T-helper 1 cell treated with Interleukin-12 subunit alpha and Interleukin-12 subunit beta and Interleukin-4 antibody, amounts not matched to agents 30 μg/mL and 1 μg/mL, for 36 hours (primary cell): Measurements from ENCODE around the gene MCM6.
A peak's percentile ranks its signal among the peaks of the same experiment; 100 is the strongest.

ENCODE experiments used
- H3K27ac Mint-ChIP-seq: one replicate; pipeline ENCODE4 v1.8.0; 2021; ENCODE audit warnings: mild to moderate bottlenecking, mixed read lengths
- H3K27me3 Mint-ChIP-seq: one replicate; pipeline ENCODE4 v1.8.0; 2021; ENCODE audit warnings: low read depth, mixed read lengths
- H3K36me3 Mint-ChIP-seq: one replicate; pipeline ENCODE4 v1.8.0; 2021; ENCODE audit warnings: low read depth, mixed read lengths
- H3K4me1 Mint-ChIP-seq: one replicate; pipeline ENCODE4 v1.8.0; 2021; ENCODE audit warnings: low read depth, mixed read lengths
- H3K4me3 Mint-ChIP-seq: one replicate; pipeline ENCODE4 v1.8.0; 2021; ENCODE audit warnings: mild to moderate bottlenecking, moderate library complexity, mixed read lengths
- H3K9me3 Mint-ChIP-seq: one replicate; pipeline ENCODE4 v1.8.0; 2021; ENCODE audit warnings: mixed read lengths

MCM6 gene

DNA sequence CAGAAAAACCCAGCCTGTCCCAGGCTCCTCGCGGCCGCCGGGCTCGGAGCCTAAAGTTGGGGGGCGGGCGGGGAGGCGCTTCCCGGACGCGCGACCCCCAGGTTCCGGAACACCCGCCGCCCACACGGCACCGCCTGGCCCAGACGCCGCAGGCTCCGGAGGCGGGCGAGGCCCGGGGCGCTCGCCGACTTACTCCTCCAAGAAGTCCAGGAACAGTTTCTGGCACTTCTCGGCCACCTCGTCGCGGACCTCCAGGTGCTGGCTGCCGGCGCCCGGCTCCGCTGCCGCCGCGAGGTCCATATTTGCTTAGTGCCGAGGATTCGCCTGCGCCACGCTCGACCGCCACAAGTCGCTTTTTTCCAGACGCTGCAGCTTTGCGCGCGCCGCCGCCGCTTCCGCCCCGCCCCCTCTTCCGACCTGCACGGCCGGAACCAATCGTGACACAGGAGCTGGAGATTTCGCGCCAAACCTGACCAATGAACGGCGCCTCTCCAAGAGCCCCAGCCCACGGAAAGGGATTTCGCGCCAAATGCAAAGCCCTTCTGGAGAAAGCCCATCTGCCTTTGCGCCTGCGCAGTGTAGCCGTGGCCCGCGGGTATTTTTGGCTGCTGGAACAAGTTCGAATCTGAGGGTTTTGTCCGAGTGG is at the start of gene MCM6:
Gene MCM6, minus strand, starts transcription at position 378 of the 646 bp plus-strand sequence. Its CDS starts 78 bp downstream, at position 300.
- Mint-ChIP-seq H3K4me1 (peaks cover 30% of the 10 kb centered on the region), H3K27me3 (no peaks in the 10 kb centered on the region), H3K9me3 (no peaks in the 10 kb centered on the region), H3K4me3 (peak within 1 kb of the TSS; percentile 93), H3K27ac (peak within 1 kb of the TSS; percentile 87), H3K36me3 (peaks cover 21% of the 10 kb centered on the region)

DNA sequence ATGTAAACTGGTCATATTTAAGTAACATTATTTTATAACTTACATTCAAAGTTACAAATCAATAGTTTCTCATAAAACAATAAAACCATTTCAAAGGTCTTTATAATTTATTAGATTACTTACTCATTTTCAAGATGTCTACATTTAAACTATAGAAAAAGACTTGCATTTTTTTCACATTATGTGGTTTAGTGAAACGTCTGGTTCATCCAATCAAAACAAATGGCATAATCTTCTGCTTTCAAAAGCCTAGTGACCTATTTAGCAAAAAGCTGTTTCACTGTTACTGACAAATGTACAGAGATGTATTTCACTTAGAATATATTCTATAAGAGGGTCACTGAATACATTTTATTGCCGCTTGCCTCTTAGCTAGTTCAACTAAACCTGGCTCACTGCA is 49.3 kb upstream of the MCM6 start:
- Mint-ChIP-seq H3K4me3 (no peak overlapping the region), H3K9me3 (no peaks in the 10 kb centered on the region), H3K27me3 (no peaks in the 10 kb centered on the region), H3K27ac (no peak overlapping the region), H3K36me3 (peaks cover 41% of the 10 kb centered on the region), H3K4me1 (no peaks in the 10 kb centered on the region)

- no peak overlapping the region for H3K4me3 Mint-ChIP-seq
- H3K27ac Mint-ChIP-seq = no peak overlapping the region
- H3K36me3 Mint-ChIP-seq = peaks cover 18% of the 10 kb centered on the region
- H3K9me3 Mint-ChIP-seq = no peaks in the 10 kb centered on the region
- peaks cover 7% of the 10 kb centered on the region for H3K4me1 Mint-ChIP-seq
- no peaks in the 10 kb centered on the region for H3K27me3 Mint-ChIP-seq
Observed at GRCh38 chr2:135916207-135916606, 40.0 kb upstream of the MCM6 start.

GRCh38 chr2:135914485-135914884 is 38.2 kb upstream of the MCM6 start:
- no peaks in the 10 kb centered on the region for H3K27me3 Mint-ChIP-seq
- H3K36me3 Mint-ChIP-seq = peaks cover 26% of the 10 kb centered on the region
- H3K9me3 Mint-ChIP-seq = no peaks in the 10 kb centered on the region
- H3K4me1 Mint-ChIP-seq = peaks cover 7% of the 10 kb centered on the region
- H3K4me3 Mint-ChIP-seq = no peak overlapping the region
- no peak overlapping the region for H3K27ac Mint-ChIP-seq

- Mint-ChIP-seq H3K4me3 (no peak overlapping the region), H3K36me3 (peaks cover 26% of the 10 kb centered on the region), H3K27me3 (no peaks in the 10 kb centered on the region), H3K4me1 (peaks cover 7% of the 10 kb centered on the region), H3K9me3 (no peaks in the 10 kb centered on the region), H3K27ac (peak overlapping the region; percentile 66)
Observed at GRCh38 chr2:135913727-135914365, 37.6 kb upstream of the MCM6 start.

DNA sequence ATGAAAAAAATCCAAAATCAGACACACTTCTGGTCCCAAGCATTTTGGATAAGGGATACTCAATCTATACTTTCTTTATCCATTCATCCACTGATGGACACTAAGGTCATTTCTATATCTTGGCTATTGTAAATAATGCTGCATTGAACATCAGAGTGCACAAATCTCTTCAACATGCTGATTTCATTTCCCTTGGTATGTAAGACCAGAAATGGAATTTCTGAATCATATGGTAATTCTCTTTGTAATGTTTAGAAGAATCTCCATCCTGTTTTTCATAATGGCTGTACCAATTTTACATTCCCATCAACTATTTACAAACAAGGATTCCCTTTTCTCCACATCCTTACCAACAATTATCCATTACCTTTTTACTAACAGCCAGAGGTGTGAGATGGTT is 33.7 kb upstream of the MCM6 start:
- peaks cover 39% of the 10 kb centered on the region for H3K36me3 Mint-ChIP-seq
- H3K27me3 Mint-ChIP-seq = no peaks in the 10 kb centered on the region
- H3K27ac Mint-ChIP-seq = no peak overlapping the region
- H3K9me3 Mint-ChIP-seq = no peaks in the 10 kb centered on the region
- peaks cover 4% of the 10 kb centered on the region for H3K4me1 Mint-ChIP-seq
- no peak overlapping the region for H3K4me3 Mint-ChIP-seq

DNA sequence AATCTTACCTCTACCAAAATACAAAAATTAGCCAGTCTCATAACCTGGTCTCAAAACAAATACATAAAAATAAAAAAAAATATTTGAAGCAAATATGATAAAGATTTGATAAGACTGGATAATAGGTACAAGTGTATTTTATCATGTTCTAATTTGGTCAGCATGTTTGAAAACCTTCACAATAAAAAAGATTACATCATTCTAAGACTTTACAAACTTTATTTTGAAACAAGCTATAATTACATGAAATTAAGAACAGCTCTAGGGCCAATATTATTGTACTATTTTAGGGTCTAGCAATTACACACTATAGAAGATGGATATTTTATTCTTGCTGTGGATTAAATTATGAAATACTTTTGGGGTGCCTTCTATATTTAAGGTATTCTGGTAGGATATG is 29.4 kb upstream of the MCM6 start:
- H3K4me3 Mint-ChIP-seq = no peak overlapping the region
- no peaks in the 10 kb centered on the region for H3K27me3 Mint-ChIP-seq
- H3K4me1 Mint-ChIP-seq = peaks cover 3% of the 10 kb centered on the region
- no peaks in the 10 kb centered on the region for H3K9me3 Mint-ChIP-seq
- no peak overlapping the region for H3K27ac Mint-ChIP-seq
- H3K36me3 Mint-ChIP-seq = peaks cover 43% of the 10 kb centered on the region

- H3K27me3 Mint-ChIP-seq = no peaks in the 10 kb centered on the region
- H3K27ac Mint-ChIP-seq = no peak overlapping the region
- no peak overlapping the region for H3K4me3 Mint-ChIP-seq
- H3K9me3 Mint-ChIP-seq = no peaks in the 10 kb centered on the region
- peaks cover 3% of the 10 kb centered on the region for H3K4me1 Mint-ChIP-seq
- H3K36me3 Mint-ChIP-seq = peaks cover 32% of the 10 kb centered on the region
Observed at GRCh38 chr2:135904341-135904989, 28.2 kb upstream of the MCM6 start.

DNA sequence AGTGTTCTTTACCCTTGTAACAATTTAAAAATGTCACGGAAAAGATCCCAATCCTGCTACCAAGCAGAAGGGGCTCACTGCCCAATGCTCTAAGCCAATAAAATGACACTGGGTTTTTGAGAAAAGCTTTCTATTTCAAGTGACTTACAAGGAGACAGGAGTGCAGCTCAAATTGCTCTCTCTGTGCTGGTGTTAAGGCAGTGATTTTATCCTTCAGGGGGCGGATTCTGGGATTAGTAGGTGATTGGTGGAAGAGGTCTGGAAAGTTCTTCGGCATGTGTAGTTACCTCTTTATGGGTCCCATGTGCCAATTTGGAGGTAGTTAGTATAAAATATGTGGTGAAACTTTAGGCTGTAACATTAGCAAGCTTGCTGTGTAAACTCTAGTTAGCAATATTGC is 27.4 kb upstream of the MCM6 start:
- H3K36me3 Mint-ChIP-seq = peaks cover 31% of the 10 kb centered on the region
- peaks cover 3% of the 10 kb centered on the region for H3K4me1 Mint-ChIP-seq
- no peaks in the 10 kb centered on the region for H3K27me3 Mint-ChIP-seq
- no peak overlapping the region for H3K27ac Mint-ChIP-seq
- no peaks in the 10 kb centered on the region for H3K9me3 Mint-ChIP-seq
- H3K4me3 Mint-ChIP-seq = no peak overlapping the region

DNA sequence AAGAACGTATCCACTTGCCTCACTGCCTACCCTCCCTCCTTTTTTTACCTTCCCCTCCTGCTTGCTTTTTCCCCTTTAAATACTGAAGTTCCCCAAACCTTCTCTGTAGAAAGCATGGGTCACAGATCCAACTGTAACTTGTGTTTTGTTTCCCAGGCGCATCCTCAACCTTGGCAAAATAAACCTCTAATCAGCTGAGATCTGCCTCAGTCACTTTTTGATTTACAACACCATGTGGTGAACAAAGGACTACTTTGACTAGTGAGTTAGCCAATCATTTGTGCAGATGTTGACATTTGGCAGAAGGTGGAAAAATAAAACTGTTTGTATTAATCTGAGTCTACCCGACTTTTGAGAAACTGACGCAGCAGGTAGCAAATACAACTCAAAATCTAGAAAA is 23.3 kb upstream of the MCM6 start:
- Mint-ChIP-seq H3K4me3 (no peak overlapping the region), H3K36me3 (peaks cover 17% of the 10 kb centered on the region), H3K9me3 (no peaks in the 10 kb centered on the region)

DNA sequence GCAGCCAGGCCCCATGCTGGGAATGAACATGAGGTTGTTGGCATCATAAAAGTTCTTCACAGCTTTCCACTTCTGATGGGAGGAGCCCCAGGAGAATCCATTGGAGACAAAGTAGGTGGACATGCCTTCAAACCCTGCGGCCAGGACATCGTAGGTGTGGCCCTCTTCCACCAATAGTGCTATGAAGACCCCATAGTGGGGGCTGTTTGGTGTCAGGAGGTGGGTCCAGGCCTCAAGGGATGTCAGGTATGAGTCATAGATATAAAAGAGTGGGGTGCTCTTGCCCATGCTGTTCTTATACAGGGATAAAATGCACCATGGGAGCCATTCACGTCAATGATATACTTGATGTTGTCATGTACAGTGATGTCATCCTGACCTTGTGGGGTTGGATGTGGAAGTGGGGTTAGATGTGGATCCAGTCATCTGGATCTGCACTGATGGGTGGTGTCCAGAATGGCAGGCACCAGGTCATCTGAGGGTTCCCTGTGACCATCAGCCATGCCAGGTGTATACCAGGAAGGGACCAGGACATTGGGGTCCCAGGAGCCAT is 22.1 kb upstream of the MCM6 start:
- H3K27ac Mint-ChIP-seq = no peak overlapping the region
- H3K36me3 Mint-ChIP-seq = peaks cover 13% of the 10 kb centered on the region
- H3K4me3 Mint-ChIP-seq = no peak overlapping the region
- H3K9me3 Mint-ChIP-seq = no peaks in the 10 kb centered on the region
- H3K27me3 Mint-ChIP-seq = no peaks in the 10 kb centered on the region
- no peaks in the 10 kb centered on the region for H3K4me1 Mint-ChIP-seq

More for the DNA sequence above, 23.3 kb upstream of the MCM6 start:
- Mint-ChIP-seq H3K27me3 (no peaks in the 10 kb centered on the region), H3K4me1 (peaks cover 3% of the 10 kb centered on the region), H3K27ac (no peak overlapping the region)

DNA sequence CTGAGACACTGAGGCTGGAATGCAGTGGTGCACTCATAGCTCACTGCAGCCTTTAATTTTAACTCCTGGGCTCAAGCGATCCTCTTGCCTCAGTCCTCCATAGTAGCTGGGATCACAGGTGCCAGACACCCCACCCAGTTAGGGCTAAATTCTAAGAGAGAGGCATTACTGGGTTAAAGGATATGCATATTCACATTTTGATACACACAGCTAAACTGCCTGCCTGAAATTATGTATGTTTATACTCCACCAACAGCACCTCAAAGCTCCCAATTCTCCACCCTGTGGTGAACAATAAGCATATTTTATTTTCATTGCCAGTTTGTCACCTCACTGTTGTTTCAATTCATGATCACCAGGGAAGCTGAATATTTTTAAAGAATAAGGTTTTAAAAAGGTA is 18.7 kb upstream of the MCM6 start:
- H3K4me1 Mint-ChIP-seq = peaks cover 3% of the 10 kb centered on the region
- H3K4me3 Mint-ChIP-seq = no peak overlapping the region

GRCh38 chr2:135893374-135893794 is 17.1 kb upstream of the MCM6 start:
- Mint-ChIP-seq H3K4me1 (peaks cover 3% of the 10 kb centered on the region), H3K9me3 (peaks cover 6% of the 10 kb centered on the region), H3K27me3 (no peaks in the 10 kb centered on the region), H3K27ac (no peak overlapping the region), H3K4me3 (no peak overlapping the region), H3K36me3 (peaks cover 3% of the 10 kb centered on the region)

More for the DNA sequence above, 18.7 kb upstream of the MCM6 start:
- H3K9me3 Mint-ChIP-seq = no peaks in the 10 kb centered on the region
- H3K27ac Mint-ChIP-seq = no peak overlapping the region
- peaks cover 7% of the 10 kb centered on the region for H3K36me3 Mint-ChIP-seq
- no peaks in the 10 kb centered on the region for H3K27me3 Mint-ChIP-seq

GRCh38 chr2:135890835-135891234 is 14.6 kb upstream of the MCM6 start:
- H3K36me3 Mint-ChIP-seq = no peaks in the 10 kb centered on the region
- H3K4me3 Mint-ChIP-seq = no peak overlapping the region
- H3K9me3 Mint-ChIP-seq = peaks cover 10% of the 10 kb centered on the region
- H3K4me1 Mint-ChIP-seq = peaks cover 9% of the 10 kb centered on the region
- peaks cover 4% of the 10 kb centered on the region for H3K27me3 Mint-ChIP-seq
- H3K27ac Mint-ChIP-seq = no peak overlapping the region

DNA sequence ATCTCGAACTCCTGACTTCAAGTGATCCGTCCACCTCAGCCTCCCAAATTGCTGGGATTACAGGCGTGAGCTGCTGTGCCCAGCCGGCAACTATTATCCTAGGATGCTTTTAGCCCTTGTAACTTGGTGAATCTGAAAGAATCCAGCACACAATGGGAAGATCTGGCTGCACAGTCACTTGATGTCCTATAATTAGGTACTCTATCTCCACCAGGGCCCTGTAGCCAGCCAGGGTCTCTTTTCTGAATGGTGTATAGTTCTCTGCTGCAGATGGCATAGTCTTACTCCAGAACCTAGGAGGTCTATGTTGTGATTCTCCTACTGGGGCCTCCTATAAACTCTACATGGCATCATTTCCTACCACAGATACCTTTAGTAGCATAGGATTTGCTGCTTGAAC is 13.9 kb upstream of the MCM6 start:
- H3K27ac Mint-ChIP-seq = no peak overlapping the region
- H3K4me3 Mint-ChIP-seq = no peak overlapping the region
- peaks cover 9% of the 10 kb centered on the region for H3K4me1 Mint-ChIP-seq
- H3K9me3 Mint-ChIP-seq = peaks cover 10% of the 10 kb centered on the region
- H3K36me3 Mint-ChIP-seq = no peaks in the 10 kb centered on the region
- peaks cover 8% of the 10 kb centered on the region for H3K27me3 Mint-ChIP-seq
